Caki2 (cell line): ENCODE data around the gene UBTFL1. TPM values are rescaled to one million over a fixed set of nuclear protein-coding genes. Genes with fewer than 3 reads are reported as not detected.
"Not testable (repeated sequence)": the region's sequence is repeated elsewhere in the genome, so short reads cannot be mapped to it uniquely, and the experiment has no call there.

Experiments
- DNase-seq: peaks from one replicate; pipeline ENCODE4 v3.0.0-alpha.2; 2015; ENCODE audit warnings: low read depth
- in situ Hi-C: cut with HindIII; loops from 2 replicates; pipeline ENCODE4 v1.10.0; 2016; ENCODE audit warnings: low sequenced_read_pairs, low pct_unique_long_range_greater_than_20kb, mixed read lengths
- total RNA-seq: library from RNA; depleted of rRNA; stranded (reverse); fragments of >200 nt; shearing (Covaris generic); gene quantifications from 2 replicates; pipeline ENCODE4 v1.2.3, GENCODE V29; 2014; ENCODE audit warnings: low replicate concordance; rRNA removed

The UBTFL1 gene, protein sequence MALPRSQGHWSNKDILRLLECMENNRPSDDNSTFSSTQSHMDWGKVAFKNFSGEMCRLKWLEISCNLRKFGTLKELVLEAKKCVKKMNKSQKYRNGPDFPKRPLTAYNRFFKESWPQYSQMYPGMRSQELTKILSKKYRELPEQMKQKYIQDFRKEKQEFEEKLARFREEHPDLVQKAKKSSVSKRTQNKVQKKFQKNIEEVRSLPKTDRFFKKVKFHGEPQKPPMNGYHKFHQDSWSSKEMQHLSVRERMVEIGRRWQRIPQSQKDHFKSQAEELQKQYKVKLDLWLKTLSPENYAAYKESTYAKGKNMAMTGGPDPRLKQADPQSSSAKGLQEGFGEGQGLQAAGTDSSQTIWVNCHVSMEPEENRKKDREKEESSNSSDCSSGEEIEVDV
- total RNA-seq, result not detected in 2 replicates

GRCh38 chr11:90085650-90086049, at the start of gene UBTFL1:
Gene UBTFL1, plus strand, starts transcription at chr11:90085950. Its CDS starts 0 bp downstream, at chr11:90085950.
- in situ Hi-C loops, DNase-seq: not testable (repeated sequence)

GRCh38 chr11:90051591-90052209, 34.0 kb upstream of the UBTFL1 start:
- in situ Hi-C loops, DNase-seq: not testable (repeated sequence)

DNA sequence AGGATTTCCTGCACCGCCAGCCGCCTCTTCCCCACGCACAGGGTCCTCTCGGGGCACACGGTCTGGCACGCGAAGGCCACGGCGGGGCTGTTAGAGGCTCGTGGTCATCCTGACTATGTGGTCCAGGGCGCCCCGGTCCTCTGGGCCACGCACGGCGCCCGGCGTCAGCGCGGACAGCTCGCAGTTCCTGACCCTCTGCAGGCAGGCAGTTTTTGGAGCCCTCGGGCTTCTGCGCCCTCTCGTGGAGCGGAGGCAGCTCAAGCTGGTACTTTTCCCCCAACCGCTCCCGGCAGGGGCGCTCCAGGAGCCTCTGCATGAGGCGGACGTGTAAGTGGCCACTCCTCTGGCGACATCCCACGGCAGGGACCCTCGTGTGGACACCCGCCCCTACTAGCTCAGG, 33.4 kb upstream of the UBTFL1 start:
- DNase-seq, in situ Hi-C loops: not testable (repeated sequence)

GRCh38 chr11:90053545-90053944, 32.2 kb upstream of the UBTFL1 start:
- in situ Hi-C loops, DNase-seq: not testable (repeated sequence)

- DNase-seq, in situ Hi-C loops: not testable (repeated sequence)
Observed at GRCh38 chr11:90088731-90089130, 3.0 kb downstream of the UBTFL1 start.

DNA sequence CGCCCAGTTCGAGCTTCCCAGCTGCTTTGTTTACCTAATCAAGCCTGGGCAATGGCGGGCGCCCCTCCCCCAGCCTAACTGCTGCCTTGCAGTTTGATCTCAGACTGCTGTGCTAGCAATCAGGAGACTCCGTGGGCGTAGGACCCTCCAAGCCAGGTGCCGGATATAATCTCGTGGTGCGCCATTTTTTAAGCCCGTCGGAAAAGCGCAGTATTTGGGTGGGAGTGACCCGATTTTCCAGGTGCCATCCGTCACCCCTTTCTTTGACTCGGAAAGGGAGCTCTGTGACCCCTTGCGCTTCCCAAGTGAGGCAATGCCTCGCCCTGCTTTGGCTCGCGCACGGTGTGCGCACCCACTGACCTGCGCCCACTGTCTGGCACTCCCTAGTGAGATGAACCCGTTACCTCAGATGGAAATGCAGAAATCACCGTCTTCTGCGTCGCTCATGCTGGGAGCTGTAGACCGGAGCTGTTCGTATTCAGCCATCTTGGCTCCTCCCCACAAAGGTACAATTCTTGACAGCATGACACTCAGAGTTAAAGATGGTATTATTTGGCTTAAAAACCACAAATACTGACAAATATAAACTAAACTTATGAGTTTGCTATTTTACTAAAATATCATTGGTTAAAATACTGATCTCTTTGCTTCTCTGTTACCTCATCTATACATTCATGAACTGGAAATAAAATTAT, 9.6 kb downstream of the UBTFL1 start:
- in situ Hi-C loops, DNase-seq: not testable (repeated sequence)

- in situ Hi-C loops, result not testable (repeated sequence)
Observed at GRCh38 chr11:90098261-90098660, 12.5 kb downstream of the UBTFL1 start.

GRCh38 chr11:90100431-90100830, 14.7 kb downstream of the UBTFL1 start:
- DNase-seq, result no peak
- in situ Hi-C loops, result no loop called here

More at GRCh38 chr11:90098261-90098660, 12.5 kb downstream of the UBTFL1 start:
- not testable (repeated sequence) for DNase-seq

GRCh38 chr11:90113541-90113940, 27.8 kb downstream of the UBTFL1 start:
- in situ Hi-C loops, result no loop called here
- DNase-seq, result no peak

GRCh38 chr11:90120191-90120590, 34.4 kb downstream of the UBTFL1 start:
- DNase-seq, result no peak
- in situ Hi-C loops, result no loop called here

DNA sequence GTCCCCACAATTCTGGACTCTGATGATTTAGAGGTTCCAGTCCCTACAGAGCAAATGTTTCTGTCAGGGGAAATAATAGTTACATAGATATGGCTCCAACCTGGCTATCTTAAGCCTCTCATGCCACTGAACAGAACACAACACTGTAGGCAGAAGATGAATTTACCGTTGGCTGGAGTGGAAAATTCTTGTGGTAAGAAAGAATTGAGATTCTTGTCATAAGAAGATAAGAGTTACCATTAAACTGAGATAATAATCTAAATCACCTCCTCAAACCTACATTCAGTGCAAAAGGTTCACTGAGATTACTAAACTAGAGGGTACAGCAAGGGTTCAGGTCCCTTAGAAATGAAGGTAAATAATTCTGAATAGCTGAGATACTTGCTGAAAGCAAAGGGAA, 38.6 kb downstream of the UBTFL1 start:
- DNase-seq, result no peak
- in situ Hi-C loops, result no loop called here

DNA sequence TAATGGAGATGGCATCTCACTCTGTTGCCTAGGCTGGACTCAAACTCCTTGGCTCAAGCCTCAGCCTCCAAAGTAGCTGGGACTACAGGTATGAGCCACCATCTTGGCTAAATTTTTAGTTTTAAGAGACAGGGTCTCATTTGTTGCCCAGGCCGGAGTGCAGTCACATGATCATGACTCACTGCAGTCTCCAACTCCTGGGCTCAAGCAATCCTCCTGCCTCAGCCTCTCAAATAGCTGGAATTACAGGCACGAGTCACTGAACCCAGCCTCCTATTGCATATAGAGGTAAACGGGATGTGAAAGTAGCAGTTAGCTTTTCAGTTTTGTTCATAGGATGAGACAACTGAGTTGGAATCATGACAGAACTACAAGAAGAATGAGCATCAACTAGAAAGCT, 39.2 kb downstream of the UBTFL1 start:
- no peak for DNase-seq
- in situ Hi-C loops, result no loop called here

GRCh38 chr11:90133560-90134477, 48.1 kb downstream of the UBTFL1 start:
- in situ Hi-C loops, result no loop called here
- DNase-seq, result no peak

DNA sequence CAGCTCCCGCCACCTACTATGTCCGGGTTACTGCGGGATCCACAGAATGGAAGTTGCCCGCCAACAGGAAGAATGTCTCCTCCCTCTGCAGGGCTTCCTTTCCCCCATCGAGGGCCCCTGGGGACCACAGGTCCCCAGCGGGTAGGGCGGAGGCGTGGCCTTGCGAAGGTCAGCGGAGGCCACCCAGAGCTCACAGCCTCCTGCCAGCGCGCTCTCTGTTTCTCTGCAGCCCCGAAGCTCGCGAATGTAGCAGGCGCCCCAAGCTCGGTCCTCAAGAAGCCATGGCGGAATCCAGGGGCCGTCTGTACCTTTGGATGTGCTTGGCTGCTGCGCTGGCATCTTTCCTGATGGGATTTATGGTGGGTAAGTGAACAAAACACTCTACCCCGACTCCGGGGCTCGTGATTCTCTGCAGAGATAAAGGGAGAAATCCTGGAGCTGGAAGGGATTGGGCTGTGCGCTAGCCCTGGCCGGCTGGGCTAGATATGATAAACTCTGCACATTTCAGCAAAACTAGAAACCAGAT, 48.8 kb downstream of the UBTFL1 start, which contains the start of gene NAALAD2:
TSS of gene NAALAD2 (plus strand) at position 186 of the 526 bp plus-strand sequence. CDS start at position 282, 96 bp downstream.
- DNase-seq, result no peak
- in situ Hi-C loops, result no loop called here

- in situ Hi-C loops, result no loop called here
- DNase-seq, result no peak
Observed at GRCh38 chr11:90135016-90135415, 49.3 kb downstream of the UBTFL1 start.
